Measurements from ENCODE around the gene TJP2.

GRCh38 chr9:69246629-69247028, 72.6 kb downstream of the TJP2 start:
- no peak for TF ChIP-seq CTCF (IDR thresholded peaks at IDR 0.05; ENCODE audit: low read depth, low read length)
- no peak for TF ChIP-seq EZH2phosphoT487 (IDR thresholded peaks at IDR 0.05; ENCODE audit: low read depth)
